Measurements from ENCODE around the gene TMCC1.

TMCC1 gene

GRCh38 chr3:129758785-129759320, 134.7 kb downstream of the TMCC1 start:
- no peak for TF ChIP-seq POLR2AphosphoS5 (IDR thresholded peaks at IDR 0.05; ENCODE audit: low read depth, low read length)

GRCh38 chr3:129758306-129758705, 135.2 kb downstream of the TMCC1 start:
- TF ChIP-seq TAF1 (IDR thresholded peaks at IDR 0.05; ENCODE audit: borderline replicate concordance, insufficient read depth, low read length): no peak
- no peak for TF ChIP-seq SIN3A (IDR thresholded peaks at IDR 0.05; ENCODE audit: borderline replicate concordance, insufficient read depth, low read length)
- TF ChIP-seq FOXP2 (optimal IDR thresholded peaks at IDR 0.05; ENCODE audit: borderline replicate concordance, extremely low read depth, extremely low read length, insufficient read depth): no peak
- no peak for TF ChIP-seq REST (IDR thresholded peaks at IDR 0.05; ENCODE audit: insufficient read depth in 1 of 2, low read depth in 2 of 2, low read length in 2 of 2)
- no peak for TF ChIP-seq POLR2AphosphoS5 (IDR thresholded peaks at IDR 0.05; ENCODE audit: low read depth, low read length)

- TF ChIP-seq POLR2AphosphoS5 (IDR thresholded peaks at IDR 0.05; ENCODE audit: low read depth, low read length): no peak
- no peak for TF ChIP-seq SIN3A (IDR thresholded peaks at IDR 0.05; ENCODE audit: borderline replicate concordance, insufficient read depth, low read length)
- TF ChIP-seq TAF1 (IDR thresholded peaks at IDR 0.05; ENCODE audit: borderline replicate concordance, insufficient read depth, low read length): no peak
- no peak for TF ChIP-seq REST (IDR thresholded peaks at IDR 0.05; ENCODE audit: insufficient read depth in 1 of 2, low read depth in 2 of 2, low read length in 2 of 2)
Observed at GRCh38 chr3:129756871-129757270, 136.6 kb downstream of the TMCC1 start.

- no peak for TF ChIP-seq TAF1 (IDR thresholded peaks at IDR 0.05; ENCODE audit: borderline replicate concordance, insufficient read depth, low read length)
- TF ChIP-seq FOXP2 (optimal IDR thresholded peaks at IDR 0.05; ENCODE audit: borderline replicate concordance, extremely low read depth, extremely low read length, insufficient read depth): no peak
Observed at GRCh38 chr3:129749692-129750091, 143.8 kb downstream of the TMCC1 start.

- no peak for TF ChIP-seq FOXP2 (optimal IDR thresholded peaks at IDR 0.05; ENCODE audit: borderline replicate concordance, extremely low read depth, extremely low read length, insufficient read depth)
- TF ChIP-seq POLR2AphosphoS5 (IDR thresholded peaks at IDR 0.05; ENCODE audit: low read depth, low read length): no peak
- TF ChIP-seq REST (IDR thresholded peaks at IDR 0.05; ENCODE audit: insufficient read depth in 1 of 2, low read depth in 2 of 2, low read length in 2 of 2): no peak
- no peak for TF ChIP-seq SIN3A (IDR thresholded peaks at IDR 0.05; ENCODE audit: borderline replicate concordance, insufficient read depth, low read length)
- no peak for TF ChIP-seq TAF1 (IDR thresholded peaks at IDR 0.05; ENCODE audit: borderline replicate concordance, insufficient read depth, low read length)
Observed at GRCh38 chr3:129747992-129748391, 145.5 kb downstream of the TMCC1 start.

GRCh38 chr3:129747136-129747535, 146.4 kb downstream of the TMCC1 start:
- TF ChIP-seq SIN3A (IDR thresholded peaks at IDR 0.05; ENCODE audit: borderline replicate concordance, insufficient read depth, low read length) (no peak), REST (IDR thresholded peaks at IDR 0.05; ENCODE audit: insufficient read depth in 1 of 2, low read depth in 2 of 2, low read length in 2 of 2) (no peak), TAF1 (IDR thresholded peaks at IDR 0.05; ENCODE audit: borderline replicate concordance, insufficient read depth, low read length) (no peak), FOXP2 (optimal IDR thresholded peaks at IDR 0.05; ENCODE audit: borderline replicate concordance, extremely low read depth, extremely low read length, insufficient read depth) (no peak), POLR2AphosphoS5 (IDR thresholded peaks at IDR 0.05; ENCODE audit: low read depth, low read length) (no peak)
